ENCODE measurements around the gene PALLD.

Gene PALLD

DNA sequence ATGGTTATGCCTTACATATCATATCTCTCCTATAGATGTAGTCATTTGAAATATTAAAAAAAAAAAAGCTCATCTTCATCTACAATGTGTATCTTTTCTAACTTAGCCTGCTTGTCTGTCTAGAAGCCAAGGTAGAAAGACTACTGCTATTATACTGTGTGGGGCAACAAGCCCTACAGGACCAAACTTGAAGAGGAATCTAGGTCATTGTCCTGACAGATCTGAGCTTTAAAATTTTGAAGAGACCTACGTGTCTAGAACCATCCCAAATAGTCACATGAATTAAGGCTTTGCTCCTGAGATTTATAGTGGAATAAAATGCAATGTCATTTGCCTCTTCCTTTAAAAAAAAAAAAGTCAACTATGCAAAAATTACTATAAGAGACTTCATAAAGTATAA is 95.8 kb downstream of the PALLD start:
- no peak for DNase-seq (ENCODE audit: low read depth in 2 of 2)

DNA sequence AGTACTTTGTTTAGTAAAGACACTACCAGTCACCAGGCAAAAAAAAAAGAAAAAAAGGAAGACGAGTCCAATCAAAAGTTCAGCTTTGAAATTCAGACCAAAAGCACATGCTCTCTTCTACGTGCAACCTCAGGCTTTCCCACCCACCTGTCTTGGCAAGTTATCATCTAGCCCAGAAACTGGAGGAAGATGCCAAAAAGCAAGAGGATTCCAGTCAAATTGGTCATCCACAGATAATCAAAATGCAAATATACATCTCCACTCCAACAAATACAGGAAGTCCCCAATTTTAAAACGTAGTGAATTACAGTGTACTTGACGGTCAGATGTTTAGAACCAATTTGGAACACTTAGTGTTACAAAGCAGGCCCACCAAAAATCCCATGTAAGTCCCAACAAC is 96.5 kb downstream of the PALLD start:
- DNase-seq (ENCODE audit: low read depth in 2 of 2): no peak

DNA sequence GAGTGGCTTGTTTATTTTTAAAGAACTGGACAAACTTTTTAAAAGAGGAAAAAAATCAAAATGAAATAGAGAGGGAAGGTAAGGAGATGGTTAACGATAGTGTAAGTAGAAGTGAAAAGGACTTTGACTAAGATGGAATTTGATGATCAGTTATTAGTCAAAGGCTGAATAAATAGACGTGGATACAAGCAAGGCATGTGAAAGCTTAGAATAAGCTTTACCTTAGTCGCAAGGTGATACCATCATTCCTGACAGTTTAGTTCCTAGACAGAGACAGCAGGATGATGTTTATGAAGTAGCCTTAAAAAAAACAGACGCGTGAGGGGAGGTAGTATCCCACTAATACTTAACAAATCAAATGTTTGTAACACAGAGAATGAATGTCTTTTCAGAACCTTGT is 97.3 kb downstream of the PALLD start:
- no peak for DNase-seq (ENCODE audit: low read depth in 2 of 2)

DNA sequence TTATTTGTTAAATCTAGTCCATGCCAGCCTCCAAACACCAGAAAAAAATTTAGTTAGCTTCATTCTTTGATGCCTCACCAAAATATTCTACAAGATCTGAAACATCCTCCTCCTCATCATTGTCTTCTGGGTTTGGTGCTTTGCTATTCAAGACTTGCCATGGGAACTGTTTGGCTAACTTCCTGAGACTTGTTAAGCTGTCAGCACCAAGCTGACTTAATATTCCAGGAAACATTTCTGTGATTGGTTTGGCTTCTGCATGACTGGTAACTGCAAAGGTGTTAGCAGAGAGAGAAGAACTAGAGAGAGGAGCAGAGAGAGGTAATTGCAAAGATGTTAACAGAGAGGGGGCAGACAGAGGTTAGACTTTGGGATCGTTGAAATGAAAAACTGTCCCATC is 101.3 kb downstream of the PALLD start:
- DNase-seq (ENCODE audit: low read depth in 2 of 2): no peak

DNA sequence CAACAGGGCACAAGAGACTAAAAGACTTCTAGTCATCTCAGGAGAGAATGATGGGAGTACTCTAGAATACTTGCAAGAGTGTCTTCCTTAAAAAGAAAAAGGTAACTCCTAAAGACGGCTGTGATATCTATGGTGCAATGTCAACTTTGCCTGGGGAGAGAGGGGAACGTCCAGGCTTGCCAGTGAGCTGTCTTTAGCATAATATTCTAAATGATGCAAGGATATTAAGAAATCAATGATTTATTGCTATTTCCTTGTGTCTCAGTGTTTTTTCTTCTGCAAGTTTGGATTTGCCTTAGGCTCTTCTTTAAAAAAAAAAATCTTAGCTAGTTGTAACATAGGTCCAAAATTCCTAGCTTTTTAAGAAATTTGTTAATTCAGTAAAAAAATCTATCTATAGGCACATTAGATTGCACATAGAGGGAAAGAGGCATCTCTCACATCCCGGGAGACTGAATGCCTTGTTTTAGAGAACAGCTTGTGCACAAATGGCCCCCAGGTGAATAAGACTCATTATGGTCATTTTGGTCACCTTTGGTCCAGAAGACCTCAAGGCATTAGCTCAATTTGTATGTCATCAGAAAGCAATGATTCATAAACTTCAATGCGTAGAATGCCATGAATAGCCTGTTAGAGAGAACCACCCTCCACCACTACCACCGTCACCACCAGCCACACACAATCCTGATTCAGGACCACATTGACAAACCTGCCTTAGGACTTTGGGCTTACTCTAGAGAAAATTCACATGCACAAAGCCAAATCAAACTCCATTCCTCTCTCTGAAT is 104.1 kb downstream of the PALLD start:
- no peak for DNase-seq (ENCODE audit: low read depth in 2 of 2)

DNA sequence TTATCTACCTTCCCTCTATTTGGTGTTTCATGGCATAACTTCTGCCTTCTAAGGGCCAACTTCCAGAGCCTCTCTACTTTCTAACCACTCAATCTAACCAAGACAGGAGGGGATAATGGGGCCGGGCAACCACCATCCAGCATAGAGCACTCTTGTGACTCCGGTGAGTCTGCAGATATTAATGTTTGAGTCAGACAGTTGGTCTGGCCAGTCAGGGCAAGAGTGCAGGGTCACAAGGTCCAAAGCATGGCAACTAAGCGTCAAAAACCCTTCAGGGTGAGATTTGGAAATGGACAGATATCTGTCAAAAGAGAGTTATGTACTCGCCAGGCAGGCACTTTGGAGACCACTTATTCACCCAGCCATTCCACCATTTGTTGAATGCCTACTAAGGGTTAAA is 105.0 kb downstream of the PALLD start:
- DNase-seq (ENCODE audit: low read depth in 2 of 2): no peak

DNA sequence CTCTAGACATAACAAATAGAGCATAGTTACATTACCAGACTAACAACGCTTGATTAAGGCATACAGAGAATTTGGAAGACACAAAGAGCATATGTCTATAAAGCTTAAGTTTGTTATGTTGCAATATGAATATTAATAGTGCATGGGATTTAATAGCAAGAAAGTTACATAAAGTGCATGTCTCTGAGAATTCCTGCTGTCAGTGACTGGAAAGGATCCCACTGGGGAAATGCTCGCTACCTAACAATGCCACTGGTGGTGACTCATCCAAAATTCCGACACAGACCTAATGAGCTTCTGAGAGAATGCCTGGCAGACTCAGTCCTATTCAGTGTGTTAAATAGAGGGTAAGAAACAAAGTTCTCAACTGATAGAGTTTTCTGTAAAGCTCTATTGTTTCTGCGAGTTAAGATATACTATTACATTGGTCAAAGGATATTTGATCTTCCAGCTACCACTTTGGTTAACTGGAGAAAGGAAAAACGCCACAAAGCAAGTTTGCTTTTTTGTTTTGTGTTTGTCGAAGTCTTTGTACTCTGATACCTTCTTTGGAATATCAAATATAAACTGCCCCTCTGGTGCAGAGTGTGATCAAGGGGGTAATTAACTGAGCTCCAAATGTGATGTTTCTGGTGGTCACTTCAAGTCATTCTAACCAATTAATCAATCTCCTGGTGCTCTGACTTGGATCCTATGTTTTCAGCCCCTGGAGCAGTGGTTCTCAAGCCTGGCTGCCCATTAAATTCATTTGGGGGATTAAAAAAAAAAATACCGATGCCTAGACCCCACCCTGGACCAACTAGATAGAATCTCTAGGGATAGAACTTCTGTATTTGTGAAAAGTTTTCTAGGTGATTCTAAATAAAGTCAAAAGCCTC is 107.9 kb downstream of the PALLD start:
- DNase-seq (ENCODE audit: low read depth in 2 of 2): no peak

DNA sequence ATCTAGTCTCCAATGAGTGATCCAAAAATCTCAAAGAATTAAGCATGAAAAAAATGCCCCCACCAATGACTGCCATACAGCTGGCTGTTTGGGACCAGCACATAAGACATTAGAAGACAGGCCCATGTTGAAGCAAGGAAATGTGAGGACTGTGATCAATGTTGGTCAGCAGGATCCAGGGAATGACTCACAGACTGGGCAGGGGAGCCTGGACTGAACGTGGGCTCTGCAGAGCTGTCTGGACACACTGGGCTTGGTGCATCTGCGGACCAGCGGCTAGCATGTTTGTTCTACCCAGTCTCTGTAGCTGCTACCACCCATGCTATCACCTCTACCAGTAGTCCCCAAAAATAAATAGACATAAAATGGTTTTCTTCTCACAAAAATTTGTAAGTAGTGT is 108.6 kb downstream of the PALLD start:
- no peak for DNase-seq (ENCODE audit: low read depth in 2 of 2)

DNA sequence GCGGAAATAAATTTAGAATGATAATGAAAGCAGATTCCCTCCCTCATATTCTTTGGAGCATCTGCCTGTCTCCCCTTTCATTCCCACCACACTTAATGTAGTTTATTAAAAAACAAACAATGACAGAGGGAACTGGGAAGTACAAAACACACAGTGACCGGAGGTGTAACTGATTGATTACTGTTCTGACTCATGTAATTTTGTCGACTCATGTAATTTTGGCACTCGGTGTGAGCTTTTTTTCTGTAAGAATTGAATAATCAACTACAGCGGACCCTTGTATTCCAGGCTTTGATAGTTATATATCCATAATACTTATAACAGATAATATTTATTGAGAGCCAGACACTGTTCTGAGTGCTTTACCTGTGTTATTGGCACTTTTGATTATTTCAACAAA is 110.4 kb downstream of the PALLD start:
- DNase-seq (ENCODE audit: low read depth in 2 of 2): no peak

DNA sequence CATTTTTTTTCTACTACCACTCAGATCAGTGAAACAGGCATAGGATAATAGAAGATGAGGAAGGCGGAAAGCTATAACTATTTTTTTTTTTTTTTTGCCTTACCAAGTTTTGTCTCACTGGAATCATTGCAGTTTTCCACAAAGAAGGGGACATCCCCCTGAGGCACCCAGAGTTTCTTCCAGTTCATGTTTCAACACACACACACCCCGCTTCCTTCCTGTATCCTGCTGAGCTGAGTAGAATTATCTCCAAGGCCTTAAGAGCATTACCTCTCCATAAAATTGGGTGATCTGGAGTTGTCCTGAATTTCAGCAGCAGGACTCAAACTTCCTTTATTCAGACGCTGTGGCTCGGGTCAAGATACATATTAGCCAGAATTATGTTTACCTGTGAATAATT is 111.9 kb downstream of the PALLD start:
- no peak for DNase-seq (ENCODE audit: low read depth in 2 of 2)

DNA sequence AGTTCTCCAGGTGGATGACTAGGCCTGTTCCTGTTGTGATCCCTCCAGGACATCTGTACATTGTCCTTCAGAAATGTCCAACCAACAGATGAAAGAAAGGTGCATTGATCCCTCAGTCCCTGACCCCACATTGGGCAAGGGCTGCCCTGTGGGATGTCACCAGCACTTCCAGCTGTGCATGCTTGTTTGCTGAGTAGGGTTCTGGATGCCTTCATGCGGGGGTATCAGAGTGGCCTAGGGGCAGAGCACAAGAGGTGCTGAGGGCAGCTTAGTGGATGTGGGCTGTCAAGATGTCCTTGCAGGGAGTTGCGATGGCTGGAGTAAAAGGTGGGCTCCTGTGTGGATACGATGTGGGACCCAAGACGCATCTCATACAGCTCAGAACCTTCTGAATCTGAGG is 112.5 kb downstream of the PALLD start:
- no peak for DNase-seq (ENCODE audit: low read depth in 2 of 2)

DNA sequence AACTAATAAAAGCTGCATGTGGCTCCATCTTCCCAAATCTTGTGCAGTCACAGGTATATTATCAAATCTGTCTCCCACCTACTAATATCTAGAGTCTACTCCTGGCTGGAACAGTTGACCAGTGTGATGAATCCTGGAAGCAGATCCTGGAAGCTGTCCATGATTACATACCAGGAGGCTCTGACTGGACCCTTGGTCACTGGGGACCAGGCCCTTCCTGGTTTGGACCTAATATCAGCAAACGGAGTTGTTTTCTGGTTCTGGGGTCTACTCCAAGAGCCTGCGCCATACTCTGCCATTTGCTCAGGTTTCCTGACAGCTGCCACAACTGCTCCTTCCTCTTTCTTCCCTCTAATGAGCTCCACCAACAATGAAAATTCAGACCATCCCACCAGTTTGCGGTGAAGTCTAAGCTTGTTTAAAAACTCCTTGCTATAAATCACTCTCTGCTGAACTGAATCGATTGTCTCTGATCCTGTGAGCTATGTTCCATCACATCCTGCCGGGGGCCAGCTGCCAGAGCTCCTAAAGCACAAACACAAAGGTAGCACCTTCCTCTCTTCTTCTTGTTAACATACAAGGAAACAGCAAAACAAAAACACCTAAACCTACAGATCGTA is 114.2 kb downstream of the PALLD start:
- no peak for DNase-seq (ENCODE audit: low read depth in 2 of 2)

DNA sequence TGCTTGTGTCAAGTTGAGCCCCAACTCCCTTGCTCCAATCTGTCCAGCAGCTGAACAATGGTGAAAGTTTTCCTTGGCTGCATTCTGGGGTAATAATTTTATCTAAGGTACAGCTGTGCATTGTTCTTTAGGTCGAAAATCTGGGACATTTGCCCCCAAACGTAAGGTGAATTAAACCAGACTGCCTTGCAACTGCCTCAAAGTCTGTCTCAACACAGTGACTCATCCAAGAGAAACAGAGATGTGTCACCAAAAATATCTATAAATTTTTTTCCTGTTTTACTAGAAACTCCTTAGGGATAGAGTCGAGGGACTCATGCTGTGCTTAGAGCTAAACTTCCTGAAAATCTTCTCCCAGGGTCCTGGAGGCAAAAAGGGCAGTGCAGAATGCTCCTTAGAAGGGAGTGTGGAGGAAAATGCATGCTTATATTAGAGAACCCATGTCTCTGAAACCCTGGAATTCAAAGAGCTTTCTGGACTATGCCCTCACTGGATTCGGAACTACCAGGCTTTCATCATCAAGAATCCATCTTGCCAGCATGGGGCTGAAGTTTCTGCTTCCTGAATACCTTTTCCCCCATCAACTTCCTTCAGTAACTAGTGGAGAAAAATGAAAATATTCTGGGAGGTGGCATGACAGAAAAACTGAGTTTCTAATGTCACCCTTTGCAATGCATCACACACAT is 115.7 kb downstream of the PALLD start:
- DNase-seq (ENCODE audit: low read depth in 2 of 2): no peak

DNA sequence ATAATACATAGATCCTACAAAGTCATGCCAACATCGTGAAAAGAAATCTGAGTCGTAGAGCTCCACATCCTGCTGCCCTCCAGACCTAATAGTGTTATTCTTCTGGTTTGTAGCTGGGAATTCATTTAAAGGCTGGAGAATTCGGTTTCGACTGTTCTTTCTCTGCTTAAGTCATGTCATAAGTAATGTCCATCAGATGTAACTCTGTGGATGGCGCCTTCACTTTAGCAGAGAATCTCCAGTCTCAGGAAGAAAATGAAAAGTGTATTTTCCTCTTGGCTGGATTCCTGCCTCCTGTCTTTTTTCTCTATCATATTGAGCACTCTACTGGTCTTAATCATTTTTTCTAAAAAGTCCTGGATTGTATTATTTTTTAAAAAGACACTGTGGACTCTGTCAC is 117.0 kb downstream of the PALLD start:
- no peak for DNase-seq (ENCODE audit: low read depth in 2 of 2)

DNA sequence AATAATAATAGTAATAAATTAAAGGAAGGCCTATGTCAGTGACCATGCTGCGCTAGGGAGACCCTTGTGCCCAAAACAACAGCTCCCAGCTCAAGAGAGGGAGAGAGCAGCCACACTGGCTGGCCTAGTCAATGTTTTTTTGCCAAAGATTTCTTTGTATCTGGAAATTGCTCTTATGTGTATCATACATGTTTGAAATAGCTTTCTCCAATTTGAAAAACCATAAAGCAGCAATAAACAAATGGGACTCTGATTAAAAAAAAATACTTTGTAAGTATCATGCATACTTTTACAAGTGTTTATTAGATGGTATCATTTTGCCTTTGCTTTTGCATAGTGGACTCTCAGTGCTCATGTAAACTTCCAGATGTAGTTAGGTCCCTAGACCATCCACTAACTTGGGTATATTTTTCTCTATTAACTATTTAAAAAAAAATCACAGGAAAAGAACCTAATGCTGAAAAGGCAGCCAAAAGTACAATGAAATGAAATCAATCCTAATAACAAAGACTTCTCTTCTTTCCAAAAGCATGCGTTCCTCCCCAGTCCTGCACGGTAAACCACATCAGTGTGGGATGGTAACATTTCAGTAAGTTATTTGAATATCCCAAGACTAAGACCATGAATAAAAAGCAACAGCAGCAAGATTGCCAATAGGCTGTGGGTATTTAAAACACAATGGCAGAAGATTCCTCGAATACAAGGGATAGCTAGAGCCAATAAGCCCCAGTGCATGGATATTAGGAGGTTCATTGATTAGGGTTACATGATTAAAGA is 117.6 kb downstream of the PALLD start:
- no peak for DNase-seq (ENCODE audit: low read depth in 2 of 2)

DNA sequence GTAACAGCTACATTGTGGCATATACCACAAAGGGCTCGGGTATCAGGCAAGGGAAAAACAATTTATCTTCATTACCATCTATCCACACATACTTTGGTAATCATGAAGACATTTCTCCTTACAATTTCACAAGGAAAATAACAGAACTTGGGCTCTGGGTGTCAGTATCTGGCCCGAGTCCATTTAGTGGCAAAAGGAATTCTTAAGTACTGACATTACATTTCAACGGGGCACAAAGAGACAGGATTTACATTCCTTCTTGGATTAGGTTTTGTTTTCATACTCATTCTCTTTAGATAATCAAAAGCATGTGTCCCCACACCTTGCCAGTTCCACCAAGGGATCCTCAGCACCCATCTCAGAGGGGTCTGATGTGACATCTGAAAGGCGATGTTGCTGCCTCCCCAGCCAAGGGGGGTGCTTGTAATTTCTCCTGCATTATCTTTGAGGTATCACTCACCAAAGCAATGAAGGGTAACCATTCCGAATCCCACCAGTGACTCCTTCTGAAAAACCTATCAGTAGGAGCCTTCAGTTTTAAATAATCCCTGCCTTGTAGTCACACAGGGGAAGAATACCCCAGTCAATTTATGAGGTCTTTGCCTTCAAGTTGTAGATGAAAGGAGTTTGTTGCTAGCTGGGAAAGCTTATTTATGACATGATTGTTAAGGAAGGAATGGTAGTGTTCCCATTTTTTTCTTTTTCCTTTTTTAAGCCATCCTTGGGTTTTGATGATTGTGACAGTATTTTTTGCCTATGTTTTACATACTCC is 118.6 kb downstream of the PALLD start:
- no peak for DNase-seq (ENCODE audit: low read depth in 2 of 2)

DNA sequence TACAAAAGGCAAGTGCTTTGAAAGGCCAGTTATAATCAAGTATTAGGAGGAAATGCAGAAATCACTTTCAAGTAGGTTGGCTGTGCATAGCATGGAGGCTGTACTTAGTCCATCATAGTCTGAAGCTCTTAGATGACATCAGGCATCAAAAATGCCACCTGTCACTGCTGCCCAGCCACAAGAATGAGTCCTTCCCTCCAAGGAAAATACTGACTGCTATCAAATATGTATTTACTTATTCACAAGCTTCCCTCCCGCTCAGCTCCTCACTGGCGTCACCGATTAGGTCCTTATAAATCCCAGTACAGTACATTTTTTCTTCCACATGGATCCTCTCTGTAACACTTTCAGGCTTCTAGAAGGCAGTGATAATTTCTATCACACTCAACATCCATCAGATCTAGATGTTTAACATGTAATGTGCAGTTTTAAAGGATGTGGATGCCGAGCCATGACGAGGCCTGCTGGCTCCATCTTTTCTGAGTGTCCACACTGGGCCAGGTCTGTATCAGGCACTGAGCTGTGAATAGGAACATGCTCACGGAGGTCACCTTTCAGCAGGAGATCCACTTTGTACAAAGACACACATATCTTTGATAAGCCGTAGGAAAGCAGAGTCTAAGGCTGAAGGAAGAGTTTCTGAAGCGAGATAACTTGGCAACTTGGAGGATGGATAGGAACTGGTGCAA is 121.9 kb downstream of the PALLD start:
- DNase-seq (ENCODE audit: low read depth in 2 of 2): no peak

DNA sequence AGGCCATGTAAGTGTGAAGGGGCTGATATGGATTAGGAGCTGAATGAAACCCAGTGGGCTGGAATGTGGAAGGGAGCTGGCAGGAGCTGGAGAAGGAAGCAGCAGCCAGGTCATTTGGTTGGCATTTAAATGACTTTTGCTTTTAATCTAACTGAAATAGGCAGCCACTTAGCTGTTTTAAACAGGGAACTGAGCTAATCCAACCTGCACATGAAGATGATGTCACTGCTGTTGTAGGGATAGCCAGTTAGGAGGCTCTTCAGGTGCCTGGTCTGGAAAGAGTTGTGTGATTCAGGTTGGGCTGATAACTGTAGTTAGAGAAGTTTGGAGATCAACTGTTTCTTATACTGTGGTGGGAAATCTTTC is 122.4 kb downstream of the PALLD start:
- DNase-seq (ENCODE audit: low read depth in 2 of 2): no peak

DNA sequence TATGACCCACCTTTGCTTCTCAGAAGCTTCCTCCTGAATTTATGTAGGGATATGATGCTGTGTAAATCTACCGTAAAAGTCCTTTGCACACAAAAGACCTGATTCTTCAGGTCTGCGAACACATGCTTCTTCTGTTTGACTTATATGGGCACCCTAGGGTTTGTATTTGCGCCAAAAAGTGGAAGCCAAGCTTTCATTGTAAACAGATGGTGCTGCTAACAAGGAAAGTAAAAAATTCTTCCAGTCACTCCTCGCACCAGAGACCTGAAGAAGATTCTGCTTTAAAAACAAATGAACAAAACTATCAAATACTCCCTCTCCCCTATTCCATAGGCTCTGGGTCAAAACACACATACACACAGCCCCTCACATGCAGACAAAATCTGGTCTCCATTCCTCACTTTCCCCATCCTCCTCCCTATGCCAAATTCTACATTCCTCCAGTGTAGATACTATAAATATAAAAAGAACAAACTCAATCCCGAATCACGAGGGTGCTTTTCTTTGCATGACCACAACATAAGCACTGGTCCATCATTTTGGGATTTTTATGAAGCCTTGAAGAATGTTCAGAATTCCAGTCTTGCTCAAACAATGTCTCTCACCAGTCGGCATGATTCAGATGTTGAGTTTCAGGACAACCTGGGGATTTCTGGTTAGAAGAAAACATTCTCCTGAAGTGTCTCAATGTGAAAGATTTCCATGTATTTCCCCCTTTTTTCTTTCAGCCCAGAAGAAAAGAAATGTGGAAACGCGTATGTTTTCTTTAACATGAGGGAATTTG is 125.1 kb downstream of the PALLD start:
- DNase-seq (ENCODE audit: low read depth in 2 of 2): no peak

Measured in stimulated activated CD8-positive, alpha-beta memory T cell treated with anti-CD3 and anti-CD28 coated beads, Interleukin-2, amount 100 ng/mL, for 48 hours (primary cell).